Measurements from ENCODE around the gene HSPA12B.

HSPA12B gene, protein sequence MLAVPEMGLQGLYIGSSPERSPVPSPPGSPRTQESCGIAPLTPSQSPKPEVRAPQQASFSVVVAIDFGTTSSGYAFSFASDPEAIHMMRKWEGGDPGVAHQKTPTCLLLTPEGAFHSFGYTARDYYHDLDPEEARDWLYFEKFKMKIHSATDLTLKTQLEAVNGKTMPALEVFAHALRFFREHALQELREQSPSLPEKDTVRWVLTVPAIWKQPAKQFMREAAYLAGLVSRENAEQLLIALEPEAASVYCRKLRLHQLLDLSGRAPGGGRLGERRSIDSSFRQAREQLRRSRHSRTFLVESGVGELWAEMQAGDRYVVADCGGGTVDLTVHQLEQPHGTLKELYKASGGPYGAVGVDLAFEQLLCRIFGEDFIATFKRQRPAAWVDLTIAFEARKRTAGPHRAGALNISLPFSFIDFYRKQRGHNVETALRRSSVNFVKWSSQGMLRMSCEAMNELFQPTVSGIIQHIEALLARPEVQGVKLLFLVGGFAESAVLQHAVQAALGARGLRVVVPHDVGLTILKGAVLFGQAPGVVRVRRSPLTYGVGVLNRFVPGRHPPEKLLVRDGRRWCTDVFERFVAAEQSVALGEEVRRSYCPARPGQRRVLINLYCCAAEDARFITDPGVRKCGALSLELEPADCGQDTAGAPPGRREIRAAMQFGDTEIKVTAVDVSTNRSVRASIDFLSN

DNA sequence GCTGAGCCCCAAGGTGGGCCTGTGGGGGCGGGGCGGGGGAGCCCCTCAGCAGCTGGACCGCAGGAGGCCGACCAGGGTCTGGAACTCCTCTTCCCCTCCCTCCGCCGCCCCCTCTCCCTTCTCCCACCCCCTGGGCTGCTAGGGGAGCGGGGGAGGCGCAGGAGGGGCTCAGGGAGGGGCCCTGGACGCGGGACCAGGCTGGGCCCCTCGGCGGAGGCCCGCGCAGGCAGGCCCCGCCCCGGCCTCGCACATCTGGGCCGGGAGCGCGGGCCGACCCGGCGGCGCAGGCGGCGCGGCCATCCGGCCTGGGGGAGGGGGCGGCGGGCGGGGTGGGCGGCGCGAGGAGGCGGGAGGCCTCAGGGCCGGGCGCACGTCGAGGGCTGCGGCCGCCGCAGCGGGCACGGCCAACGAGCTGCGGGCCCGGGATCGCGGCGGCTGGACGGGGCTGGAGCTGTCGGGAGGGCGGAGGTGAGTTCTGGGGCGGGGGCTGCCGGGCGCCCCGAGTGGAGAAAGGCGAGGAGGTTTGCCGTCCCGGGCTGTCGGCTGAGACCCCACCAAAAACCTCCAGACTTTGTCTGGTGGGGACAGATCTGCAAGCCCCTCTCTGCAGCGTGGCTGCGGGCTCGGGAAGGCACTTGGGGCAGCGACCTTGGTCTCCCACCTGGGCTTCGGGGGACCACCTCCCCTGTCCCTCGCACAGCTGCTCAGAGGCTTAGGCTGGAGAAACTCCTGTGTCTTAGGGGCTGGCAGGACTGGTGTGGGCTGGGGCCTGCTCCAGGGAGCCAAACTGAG lies at the start of gene HSPA12B:
Gene HSPA12B, plus strand, starts transcription at position 359 of the 792 bp plus-strand sequence. CDS start 5,990 bp downstream, outside the sequence.
- DNase-seq = no peak

DNA sequence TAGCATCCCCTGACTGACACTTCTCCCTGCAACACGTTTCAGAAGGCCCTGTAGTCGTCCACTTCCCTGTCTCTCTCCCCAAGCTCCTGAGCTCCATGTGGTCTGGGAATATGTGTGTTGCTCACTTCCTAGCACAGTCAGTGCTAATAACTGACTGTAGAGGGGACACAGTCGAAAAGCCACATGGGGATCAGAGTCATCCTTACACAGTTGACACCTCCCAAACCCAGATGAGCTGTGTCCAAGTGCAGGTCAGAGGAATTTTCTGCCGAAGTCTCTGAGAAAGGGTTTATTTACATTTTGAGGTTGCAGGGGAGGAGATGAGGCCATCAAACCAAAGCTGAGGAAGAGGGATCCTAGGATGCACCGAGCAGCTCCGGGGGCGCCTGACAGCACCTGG lies 47.1 kb upstream of the HSPA12B start:
- no peak for DNase-seq

DNA sequence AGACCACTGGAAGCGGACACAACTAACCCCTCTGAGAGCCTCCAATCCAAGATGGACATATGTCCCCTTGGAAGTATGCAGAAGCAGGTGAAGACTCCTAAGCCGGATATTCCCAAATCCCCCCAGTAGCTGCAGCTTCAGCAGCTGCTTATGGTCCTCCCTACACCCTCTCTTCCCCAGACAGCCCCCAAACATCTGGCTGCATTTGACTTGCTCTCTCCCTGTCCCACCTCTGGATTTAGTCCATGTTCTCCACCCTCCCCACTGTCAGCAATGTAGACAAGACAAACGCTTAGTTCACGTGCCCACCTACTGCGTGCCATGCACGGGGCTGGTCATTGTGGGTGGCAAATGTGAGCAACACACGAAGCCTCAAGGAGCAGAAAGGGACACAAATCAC lies 46.1 kb upstream of the HSPA12B start:
- no peak for DNase-seq

DNA sequence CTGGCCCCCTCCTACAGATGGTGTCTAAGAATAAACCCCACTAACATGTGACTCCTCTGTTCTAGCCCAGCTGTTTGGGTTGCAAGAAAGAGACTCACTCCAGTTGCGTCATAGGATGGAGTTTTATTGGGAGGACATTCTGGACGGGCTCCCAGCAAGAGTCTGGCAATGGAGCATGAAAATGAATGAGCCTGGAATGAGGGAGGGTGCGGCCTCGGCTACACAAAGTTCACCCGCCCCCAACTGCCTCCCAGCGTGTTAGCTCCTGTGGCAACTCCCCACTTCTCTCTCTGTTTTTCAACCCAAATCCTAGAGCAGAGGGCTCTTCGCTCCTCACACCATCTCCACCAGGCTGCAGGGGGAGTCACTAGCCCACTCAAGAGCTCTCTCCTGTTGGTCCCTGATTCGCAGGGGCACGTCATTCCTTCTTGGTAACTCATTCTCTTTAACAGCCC lies 45.6 kb upstream of the HSPA12B start:
- DNase-seq = no peak

DNA sequence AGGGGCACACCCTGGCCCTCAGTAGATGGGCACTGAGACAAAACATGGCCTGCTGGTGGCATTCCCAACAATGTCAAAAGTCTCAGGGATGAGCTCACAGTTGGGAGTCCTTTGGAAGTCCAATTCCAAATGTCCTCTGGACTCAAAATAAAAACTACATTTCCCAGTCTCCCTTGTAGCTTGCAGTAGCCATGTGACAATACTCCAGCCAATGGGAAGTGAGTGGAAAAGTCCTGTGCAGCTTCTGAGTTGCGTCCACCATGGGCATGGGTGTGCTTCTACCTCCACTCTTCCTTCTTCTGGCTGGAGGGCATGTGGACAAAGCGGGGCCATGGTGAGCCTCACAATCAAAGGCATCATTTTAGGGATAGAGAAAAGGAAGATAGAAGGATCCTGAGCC lies 44.8 kb upstream of the HSPA12B start:
- no peak for DNase-seq

DNA sequence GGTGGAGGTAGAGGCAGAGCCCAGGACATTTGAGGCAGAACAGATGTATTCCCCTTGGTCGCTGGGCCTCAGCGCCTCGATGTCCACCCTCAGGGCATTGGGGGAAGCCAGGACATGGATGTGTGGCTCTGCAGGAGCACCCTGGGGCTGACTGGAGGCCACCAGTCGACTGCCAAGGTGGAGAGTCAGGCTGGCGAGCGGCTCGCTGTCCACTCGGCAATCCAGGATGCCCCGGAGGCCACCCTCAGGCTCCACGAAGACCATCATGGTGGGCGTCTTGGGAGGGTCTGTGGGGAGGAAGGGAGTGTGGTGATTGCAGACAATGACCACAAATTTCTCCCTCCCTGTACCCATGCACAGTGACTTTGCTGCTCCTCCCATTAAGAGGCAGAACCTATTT lies 42.5 kb upstream of the HSPA12B start:
- DNase-seq = no peak

DNA sequence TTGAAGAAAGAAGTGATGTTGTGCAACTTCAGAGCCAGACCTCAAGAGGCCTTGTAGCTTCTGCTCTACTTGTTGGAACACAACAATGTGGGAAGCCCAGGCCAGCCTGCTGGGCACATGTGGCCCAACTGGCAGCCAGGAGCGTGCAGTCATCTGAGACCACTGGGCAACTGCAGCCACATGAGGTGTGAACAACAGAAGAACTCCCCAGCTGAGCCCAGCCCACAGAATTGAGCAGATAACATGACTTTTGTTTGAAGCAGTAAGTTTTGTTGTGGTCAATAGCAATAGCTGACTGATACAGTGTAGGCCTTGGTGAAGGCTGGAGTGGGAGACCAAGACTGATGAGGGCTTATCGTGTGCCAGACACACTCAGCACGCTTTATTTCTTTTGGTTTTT lies 42.1 kb upstream of the HSPA12B start:
- no peak for DNase-seq

DNA sequence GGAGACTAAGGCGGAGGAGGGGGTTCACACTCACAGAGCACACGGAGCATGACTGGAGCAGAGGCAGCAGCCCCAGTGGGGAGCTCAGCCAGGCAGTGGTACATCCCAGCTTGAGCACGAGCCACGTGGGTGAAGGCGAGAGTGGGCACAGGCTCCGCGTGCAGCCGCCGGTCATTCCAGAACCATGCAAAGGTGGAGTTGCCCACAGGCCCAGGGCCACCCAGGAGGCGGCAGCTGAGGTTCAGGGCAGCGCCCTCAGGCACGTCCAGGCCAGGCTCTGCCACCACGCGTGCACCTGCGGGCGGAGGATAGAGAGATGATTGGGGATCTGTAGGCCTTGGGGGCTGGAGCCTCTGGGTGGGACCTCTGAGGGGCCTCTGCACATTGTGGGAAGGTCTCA lies 41.2 kb upstream of the HSPA12B start:
- DNase-seq = no peak

DNA sequence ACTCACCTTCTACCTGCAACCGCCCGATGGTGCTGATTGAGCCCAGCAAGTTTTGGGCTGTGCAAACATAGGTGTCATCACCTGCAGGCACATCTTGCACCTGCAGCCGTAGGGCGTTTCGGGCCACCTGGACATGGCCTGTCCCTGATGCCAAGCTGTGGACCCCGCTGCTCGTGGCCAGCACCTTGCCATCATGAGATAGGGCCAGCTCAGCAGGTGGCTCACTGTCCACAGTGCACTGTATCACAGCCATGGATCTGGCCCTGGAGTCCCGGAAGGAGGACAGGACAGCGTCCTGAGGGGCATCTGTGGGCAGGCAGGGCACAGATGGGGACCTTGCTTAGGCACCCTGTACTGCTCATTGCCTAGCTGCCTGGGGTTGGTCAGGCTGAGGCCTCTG lies 40.6 kb upstream of the HSPA12B start:
- DNase-seq = no peak

DNA sequence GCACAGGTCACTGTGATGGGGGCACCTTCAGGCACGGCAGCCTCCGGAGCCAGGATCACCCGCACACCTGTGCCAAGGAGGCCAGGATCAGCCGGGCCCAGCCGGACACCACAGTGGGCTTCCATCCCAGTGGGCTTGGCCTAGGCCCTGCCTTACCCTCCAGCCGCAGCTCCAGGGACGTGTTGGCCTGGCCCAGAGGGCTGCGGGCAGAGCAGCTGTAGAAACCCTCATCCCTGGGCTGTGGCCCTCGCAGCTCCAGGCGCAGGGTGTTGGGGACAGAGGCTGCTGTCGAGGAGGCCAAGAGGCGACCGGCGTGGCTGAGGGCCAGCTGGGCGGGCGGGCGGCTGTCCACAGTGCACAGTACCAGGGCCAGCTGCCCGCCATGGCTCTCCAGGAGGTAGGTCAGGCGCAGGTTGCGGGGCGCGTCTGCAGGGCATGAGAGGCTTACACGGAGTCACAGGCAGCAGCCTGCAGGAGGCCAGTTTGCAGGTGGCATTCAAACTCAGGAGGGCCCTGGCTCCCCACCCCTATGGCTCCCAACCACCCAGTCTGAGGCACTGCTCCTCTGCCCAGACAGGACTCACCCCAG lies 39.7 kb upstream of the HSPA12B start:
- no peak for DNase-seq

DNA sequence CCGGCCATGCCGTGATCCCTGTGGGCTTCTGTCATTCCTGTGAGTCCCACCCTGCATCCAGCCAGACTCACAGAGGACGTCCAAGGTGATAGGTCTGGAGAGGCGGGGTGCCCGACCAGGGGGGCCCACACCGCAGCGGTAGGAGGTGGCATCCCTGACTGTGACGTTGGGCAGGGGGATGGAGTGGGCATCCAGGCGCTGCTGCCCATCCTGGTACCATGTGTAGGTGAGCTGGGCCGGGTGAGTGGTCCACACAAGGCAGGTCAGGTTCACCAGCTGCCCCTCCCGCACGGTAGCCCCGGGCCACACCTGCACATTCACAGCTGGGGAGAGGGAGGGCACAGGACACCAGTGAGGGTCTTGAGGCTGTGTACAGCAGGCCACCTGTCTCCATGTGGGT lies 39.1 kb upstream of the HSPA12B start:
- DNase-seq = no peak

DNA sequence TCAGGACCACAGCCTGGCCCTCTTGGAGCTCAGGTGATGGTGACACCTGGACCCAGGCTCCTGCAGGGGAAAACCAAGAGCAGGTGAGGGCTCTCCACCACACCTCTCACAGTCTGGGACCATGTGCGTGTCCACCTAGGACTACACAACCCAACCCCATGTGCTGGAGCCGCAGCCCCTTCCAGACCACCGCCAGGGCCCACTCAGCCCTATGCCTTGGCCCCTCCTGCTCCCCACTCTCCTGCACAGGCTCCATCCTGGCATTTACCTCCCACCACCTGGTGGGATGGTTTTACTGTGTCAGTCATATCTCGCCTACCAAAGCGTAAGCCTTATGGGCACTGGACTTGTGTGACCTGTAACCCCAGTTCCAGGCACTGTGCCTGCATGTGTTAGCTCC lies 37.6 kb upstream of the HSPA12B start:
- no peak for DNase-seq

DNA sequence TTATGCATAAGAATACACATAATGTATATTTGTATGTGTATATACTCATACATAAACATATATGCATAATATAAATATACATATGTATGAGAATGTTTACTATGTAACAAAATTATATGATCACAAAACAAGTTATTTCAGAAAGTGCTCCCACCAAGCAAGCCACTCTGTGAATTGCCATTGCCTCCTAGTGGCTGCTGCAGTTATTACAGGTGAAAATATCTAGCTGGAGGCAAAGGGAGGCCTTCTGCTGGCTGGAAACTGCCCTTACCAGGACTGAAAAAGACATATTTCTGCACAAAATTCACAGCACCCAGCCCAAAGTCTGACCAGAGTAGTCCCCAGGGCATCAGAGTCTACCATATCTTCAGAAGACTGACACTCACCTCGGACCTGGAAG lies 36.3 kb upstream of the HSPA12B start:
- DNase-seq = peak; percentile 16

DNA sequence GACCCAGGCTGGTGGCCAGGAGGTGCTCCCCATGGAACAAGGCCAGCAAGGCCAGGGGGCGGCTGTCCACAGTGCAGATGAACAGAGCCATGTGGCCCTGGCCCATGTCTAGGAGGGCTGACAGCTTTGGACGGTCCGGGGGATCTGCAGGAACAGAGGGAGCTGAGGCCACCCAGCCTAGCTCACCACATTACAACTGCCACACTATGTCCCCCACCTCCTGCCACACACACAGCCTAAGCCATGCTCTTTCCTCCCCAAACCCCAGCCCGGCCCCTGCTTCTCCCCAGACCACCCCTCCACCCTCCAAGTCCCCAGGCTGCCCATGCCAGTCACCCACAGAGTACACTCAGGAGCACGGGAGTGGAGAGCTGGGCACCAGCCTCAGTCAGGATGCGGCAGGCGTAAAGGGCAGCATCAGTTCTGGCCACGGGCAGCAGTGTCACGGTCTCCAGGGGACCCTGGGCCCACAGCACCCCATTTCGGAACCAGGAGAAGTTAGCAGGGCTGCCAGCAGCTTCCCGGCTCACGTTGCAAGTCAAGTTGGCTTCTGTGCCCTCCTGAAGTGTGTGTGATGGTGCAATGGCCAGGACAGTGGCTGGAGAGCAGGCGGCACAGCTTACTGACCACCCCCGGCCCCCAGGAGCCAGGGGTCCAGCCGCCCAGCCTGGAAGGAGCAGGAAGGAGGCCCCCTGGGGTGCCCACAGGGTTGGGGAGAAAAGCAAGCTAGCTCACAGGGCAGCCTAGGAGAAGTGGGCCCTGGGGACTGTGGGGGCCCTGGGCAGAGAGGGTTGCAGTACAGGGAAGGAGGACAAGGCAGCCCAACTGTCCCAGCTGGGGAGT lies 35.5 kb upstream of the HSPA12B start:
- no peak for DNase-seq

DNA sequence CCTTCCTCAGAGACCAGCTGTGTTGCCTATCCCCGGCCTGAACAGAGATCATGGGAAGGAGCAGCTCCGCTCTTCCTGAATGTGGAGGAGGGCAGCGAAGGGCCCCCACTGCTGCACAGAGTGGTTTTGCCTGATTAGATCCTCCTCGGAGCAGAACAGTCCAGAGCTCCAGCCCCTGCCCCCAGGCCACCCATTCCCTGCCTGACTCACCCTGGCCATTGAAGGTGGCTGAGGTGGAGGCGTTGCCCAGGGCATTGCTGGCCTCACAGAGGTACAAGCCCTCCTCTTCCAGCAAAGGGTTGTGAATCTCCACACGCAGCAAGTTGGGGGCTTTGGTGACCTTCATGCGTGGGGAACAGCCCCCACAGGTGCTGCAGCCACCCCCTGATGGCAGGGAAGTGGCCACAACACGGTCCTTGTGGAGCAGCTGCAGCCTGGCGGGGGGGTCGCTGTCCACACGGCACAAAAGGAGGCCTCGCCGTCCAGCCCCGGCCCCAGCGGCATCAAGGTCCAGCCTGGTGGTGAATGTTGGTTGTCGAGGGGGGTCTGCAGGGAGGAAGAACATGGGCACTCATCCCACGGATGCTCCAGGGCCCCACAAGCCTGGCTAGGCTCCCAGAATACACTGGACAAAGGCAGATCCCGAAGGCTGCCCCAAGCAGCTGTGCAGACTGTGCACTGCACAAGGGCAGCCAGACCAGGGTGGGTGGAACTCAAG lies 34.7 kb upstream of the HSPA12B start:
- DNase-seq = no peak

DNA sequence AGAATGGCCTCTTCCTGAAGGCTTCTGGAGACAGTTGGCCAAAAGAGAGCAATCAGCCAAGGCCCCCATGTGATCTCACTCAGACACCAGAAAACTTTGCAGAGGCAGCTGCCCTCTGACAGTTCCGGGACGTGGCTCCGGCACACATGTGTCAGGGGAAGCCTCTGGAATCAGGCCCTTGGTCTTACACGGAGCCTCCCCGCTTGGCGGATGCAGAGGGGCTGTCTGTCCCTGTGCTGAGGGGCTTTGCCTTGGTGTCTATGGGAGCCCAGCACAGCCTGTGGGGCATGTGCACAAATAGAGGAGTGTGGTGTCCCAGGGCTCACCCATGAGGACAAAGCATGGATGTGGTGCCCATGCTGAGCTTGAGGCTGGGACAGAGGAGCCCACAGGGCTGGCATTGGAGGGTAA lies 33.9 kb upstream of the HSPA12B start:
- DNase-seq = no peak

DNA sequence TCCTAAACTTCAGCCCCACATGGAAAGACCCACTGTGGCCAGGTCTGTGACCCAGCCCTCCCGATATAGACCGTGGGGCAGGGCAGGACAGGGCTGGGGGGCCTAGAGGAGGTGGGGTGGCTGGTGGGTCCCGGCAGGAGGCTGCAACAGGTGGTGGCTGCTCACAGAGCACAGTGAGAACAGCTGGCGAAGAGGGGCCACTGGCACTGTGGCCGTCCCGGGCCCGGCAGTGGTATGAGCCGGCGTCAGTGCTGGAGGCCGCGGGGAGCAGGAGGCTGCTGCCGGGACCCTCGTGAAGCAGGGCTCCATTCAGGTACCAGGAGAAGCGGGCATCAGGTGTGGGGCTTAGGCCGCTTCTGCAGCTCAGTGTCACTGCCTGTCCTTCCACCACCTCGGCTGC lies 33.4 kb upstream of the HSPA12B start:
- no peak for DNase-seq

DNA sequence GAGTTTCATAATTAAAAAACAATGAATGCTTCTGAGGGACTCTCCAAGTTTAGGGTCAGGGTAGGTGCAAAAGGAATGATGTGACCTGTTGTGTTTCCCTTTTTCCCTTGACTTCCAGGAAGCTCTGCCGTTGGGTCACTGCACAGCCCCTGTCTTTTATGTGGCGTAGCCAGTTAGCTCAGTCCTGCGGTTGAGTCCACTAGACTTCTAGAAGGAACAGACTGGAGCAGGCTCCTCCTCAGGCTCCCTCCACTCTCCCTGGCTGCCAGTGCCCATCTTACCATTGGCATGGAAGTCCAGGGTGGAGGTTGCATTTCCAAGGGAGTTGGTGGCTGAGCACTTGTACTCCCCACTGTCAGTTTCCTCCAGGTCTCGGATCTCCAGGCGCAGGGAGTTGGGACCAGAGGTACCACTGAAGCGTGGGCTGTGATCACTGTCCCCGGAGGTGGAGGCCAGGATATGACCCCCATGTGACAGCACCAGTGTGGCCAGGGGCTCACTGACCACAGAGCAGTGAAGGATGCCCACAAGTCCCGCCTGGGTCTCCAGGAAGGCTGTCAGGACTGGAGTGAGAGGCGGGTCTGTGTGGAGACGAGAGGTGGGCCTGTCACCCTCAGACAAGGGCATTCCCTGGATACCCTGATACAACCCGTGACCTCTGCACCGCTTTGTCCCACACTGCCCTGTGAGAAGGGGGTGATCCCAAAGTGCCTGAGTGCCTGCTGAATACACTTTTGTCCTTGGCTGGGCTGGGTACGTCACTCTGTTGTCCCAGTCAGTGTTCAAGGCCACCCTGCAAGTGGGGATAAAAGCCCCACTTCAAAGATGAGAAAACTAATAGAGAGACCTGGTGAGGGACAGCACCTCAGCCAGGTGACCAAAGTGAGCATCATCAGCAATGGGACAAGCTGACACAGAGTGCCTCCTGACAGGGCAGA lies 31.2 kb upstream of the HSPA12B start:
- DNase-seq = no peak

DNA sequence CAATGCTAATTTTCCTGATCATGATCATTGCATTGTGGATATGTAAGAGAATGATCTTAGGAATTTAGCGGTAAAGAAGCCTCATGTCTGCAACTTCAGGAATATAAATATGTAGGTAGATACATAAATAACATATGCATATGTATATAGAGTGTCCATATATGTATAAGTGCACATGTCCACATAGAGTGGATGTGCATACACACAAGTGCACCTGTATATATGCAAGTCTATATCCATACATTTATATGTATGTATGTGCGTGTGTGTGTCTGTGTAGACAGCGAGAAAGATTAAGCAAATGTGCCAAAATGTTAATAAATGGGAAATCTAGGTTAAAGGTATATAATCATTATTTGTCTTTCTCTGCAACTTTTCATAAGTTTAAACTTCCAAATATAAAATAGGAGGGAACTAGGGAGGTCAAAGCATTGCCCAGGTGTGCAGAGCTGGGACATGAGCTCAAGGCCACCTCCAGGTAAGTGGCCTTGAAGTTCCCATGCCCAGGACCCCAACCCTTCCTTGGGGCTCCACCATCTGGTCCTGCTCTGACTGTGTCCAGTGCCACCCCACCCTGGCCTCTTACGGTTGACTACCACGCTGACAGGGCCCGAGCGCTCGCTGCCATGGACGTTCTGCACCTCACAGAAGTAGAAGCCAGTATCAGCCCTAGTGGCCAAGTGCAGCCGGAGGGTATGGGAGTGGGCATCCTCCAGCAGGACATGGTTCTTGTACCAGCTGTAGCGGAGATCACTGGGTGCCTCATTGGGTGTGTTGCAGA lies 29.7 kb upstream of the HSPA12B start:
- no peak for DNase-seq

DNA sequence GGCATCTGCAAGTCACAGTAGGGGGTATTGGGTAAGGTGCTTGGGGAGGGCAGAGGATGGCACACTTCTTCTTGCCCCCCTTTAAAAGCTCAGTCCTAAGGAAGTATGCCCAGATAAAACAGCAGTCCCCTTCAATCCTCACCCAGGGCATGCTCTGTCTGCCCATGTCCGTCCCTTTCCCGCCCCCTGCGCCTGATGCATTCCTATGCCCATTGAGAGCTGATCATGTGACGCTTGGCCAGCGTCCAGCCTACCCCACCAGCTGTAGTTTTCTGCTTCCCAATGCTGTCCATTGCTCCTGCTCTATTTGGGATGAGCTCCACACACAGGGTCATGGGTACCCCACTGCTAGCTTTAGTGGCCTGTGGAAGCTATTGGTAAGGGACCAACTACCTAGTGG lies 28.4 kb upstream of the HSPA12B start:
- no peak for DNase-seq
